H1 (cell line): ENCODE measurements around the gene C16orf46. TPM values are rescaled to one million over a fixed set of nuclear protein-coding genes. Genes with fewer than 3 reads are reported as not detected.

Experiments used
- CTCF ChIA-PET: fragments of 300-600 bp; sonication (Branson Sonifier 250); formaldehyde crosslinking; loops from one replicate; lab custom pipeline; 2021; ENCODE audit not compliant: partially characterized antibody; lab: Charles Lee
- POLR2A ChIA-PET: fragments of 300-600 bp; sonication (Branson Sonifier 250); formaldehyde crosslinking; loops from one replicate; lab custom pipeline; 2021; ENCODE audit warnings: inconsistent platforms; ENCODE audit not compliant: partially characterized antibody; lab: Charles Lee
- DNase-seq, 2 experiments: peaks; one replicate each; pipeline versions ENCODE4 v3.0.0 to v3.0.0-alpha.2; 2010 to 2022; ENCODE audit warnings: low spot score in 2 of 2, low read depth in 1 of 2, mixed read lengths in 1 of 2
- FAIRE-seq: peaks from 2 replicates; lab custom pipeline; 2011; peaks lifted over from hg19 to GRCh38; lab: Jason Lieb, UNC
- H2AFZ ChIP-seq: 2 replicates; pipeline ENCODE4 v1.8.1; 2012; ENCODE audit warnings: low read length, inconsistent platforms
- H2AK5ac ChIP-seq: 2 replicates; pipeline ENCODE4 v1.6.1; 2013; ENCODE audit warnings: low read depth, low read length
- H2BK120ac ChIP-seq: replicated peaks from 2 replicates; pipeline ENCODE3; 2013; ENCODE audit warnings: low read depth, low read length, inconsistent platforms
- H2BK12ac ChIP-seq: 2 replicates; pipeline ENCODE4 v1.6.1; 2013; ENCODE audit warnings: low read depth, low read length
- H2BK15ac ChIP-seq: 2 replicates; pipeline ENCODE4 v1.6.1; 2013; ENCODE audit warnings: low read length
- H2BK20ac ChIP-seq: 2 replicates; pipeline ENCODE4 v1.6.1; 2013; ENCODE audit warnings: low read length
- H2BK5ac ChIP-seq: 2 replicates; pipeline ENCODE4 v1.6.1; 2013; ENCODE audit warnings: low read depth, low read length
- H3K14ac ChIP-seq: 2 replicates; pipeline ENCODE4 v1.6.1; 2013; ENCODE audit warnings: inconsistent platforms; ENCODE audit not compliant: insufficient read length
- H3K18ac ChIP-seq: 2 replicates; pipeline ENCODE4 v1.6.1; 2013; ENCODE audit warnings: low read length; ENCODE audit errors: extremely low read depth
- H3K23ac ChIP-seq: 2 replicates; pipeline ENCODE4 v1.6.1; 2013; ENCODE audit warnings: inconsistent platforms; ENCODE audit not compliant: insufficient read length
- H3K23me2 ChIP-seq: 2 replicates; pipeline ENCODE4 v1.6.1; 2013; ENCODE audit warnings: low read depth, low read length
- H3K27ac ChIP-seq: 2 replicates; pipeline ENCODE4 v1.6.1; 2011; ENCODE audit warnings: low read depth, low read length, inconsistent platforms
- H3K27me3 ChIP-seq, 4 experiments: replicated peaks in 1 of 4; 1 replicate in 1 of 4; 2 replicates in 3 of 4; pipeline versions ENCODE4 v1.6.1 to v1.8.1; 2011 to 2013; ENCODE audit warnings: low read length in 3 of 4, mild to moderate bottlenecking in 3 of 4, inconsistent platforms in 2 of 4, mixed read lengths in 2 of 4, moderate library complexity in 1 of 4; ENCODE audit not compliant: control insufficient read depth in 3 of 4, insufficient read depth in 3 of 4; ENCODE audit errors: extremely low read depth in 1 of 4
- H3K36me3 ChIP-seq, 4 experiments: 2 replicates each; pipeline versions ENCODE4 v1.6.1 to v1.8.1; 2011 to 2013; ENCODE audit warnings: mild to moderate bottlenecking in 4 of 4, low read length in 3 of 4, moderate library complexity in 2 of 4, control low read depth in 1 of 4, inconsistent platforms in 1 of 4; ENCODE audit not compliant: insufficient read depth in 4 of 4, control insufficient read depth in 2 of 4
- H3K4ac ChIP-seq: replicated peaks from 2 replicates; pipeline ENCODE3; 2013; ENCODE audit warnings: low read length, low read depth, mixed read lengths, inconsistent platforms; ENCODE audit not compliant: insufficient read length
- H3K4me1 ChIP-seq, 4 experiments: replicated peaks in 1 of 4; 1 replicate in 1 of 4; 2 replicates in 3 of 4; pipeline versions ENCODE4 v1.6.1 to v1.8.1; 2011 to 2013; ENCODE audit warnings: low read length in 3 of 4, inconsistent platforms in 2 of 4, mixed read lengths in 1 of 4; ENCODE audit not compliant: insufficient read depth in 4 of 4, control insufficient read depth in 3 of 4
- H3K4me2 ChIP-seq, 2 experiments: 2 replicates each; pipeline versions ENCODE4 v1.6.1 to v1.8.1; 2011 to 2013; ENCODE audit warnings: low read depth in 2 of 2, low read length in 2 of 2, control low read depth in 1 of 2, inconsistent platforms in 1 of 2, mild to moderate bottlenecking in 1 of 2; ENCODE audit not compliant: insufficient read depth in 1 of 2
- H3K4me3 ChIP-seq, 4 experiments: fragments of 200-600, 300-600 bp in 1 of 4; sonication (generic), shearing (Covaris generic), sonication (Bioruptor Twin) in 1 of 4; 2 replicates each; pipeline versions ENCODE4 v1.5.1 to v1.8.1; 2011 to 2016; ENCODE audit warnings: low read length in 4 of 4, low read depth in 3 of 4, control low read depth in 2 of 4, inconsistent platforms in 2 of 4, mild to moderate bottlenecking in 2 of 4, mixed read lengths in 1 of 4, moderate library complexity in 1 of 4; ENCODE audit not compliant: insufficient read depth in 2 of 4; ENCODE audit errors: extremely low read depth in 1 of 4
- H3K56ac ChIP-seq: replicated peaks from 2 replicates; pipeline ENCODE3; 2013; ENCODE audit warnings: low read depth, mild to moderate bottlenecking, mixed read lengths, low read length, inconsistent platforms; ENCODE audit not compliant: insufficient read length
- H3K79me1 ChIP-seq: 2 replicates; pipeline ENCODE4 v1.6.1; 2013; ENCODE audit warnings: low read depth, low read length, control low read depth
- H3K79me2 ChIP-seq, 2 experiments: 2 replicates each; pipeline versions ENCODE4 v1.6.1 to v1.8.1; 2012 to 2013; ENCODE audit warnings: low read length in 2 of 2, mild to moderate bottlenecking in 2 of 2, inconsistent platforms in 1 of 2; ENCODE audit not compliant: insufficient read depth in 2 of 2, control insufficient read depth in 1 of 2
- H3K9ac ChIP-seq, 4 experiments: replicated peaks in 1 of 4; 1 replicate in 1 of 4; 2 replicates in 3 of 4; pipeline versions ENCODE4 v1.6.1 to v1.8.1; 2011 to 2013; ENCODE audit warnings: low read depth in 3 of 4, low read length in 3 of 4, control low read depth in 2 of 4, mild to moderate bottlenecking in 2 of 4, moderate library complexity in 2 of 4, inconsistent platforms in 1 of 4; ENCODE audit errors: extremely low read depth in 1 of 4
- H3K9me3 ChIP-seq, 2 experiments: 2 replicates each; pipeline versions ENCODE4 v1.6.1 to v1.8.1; 2012 to 2013; ENCODE audit warnings: mild to moderate bottlenecking in 2 of 2, moderate library complexity in 2 of 2, control low read depth in 1 of 2, inconsistent platforms in 1 of 2, low read depth in 1 of 2, low read length in 1 of 2, mixed read lengths in 1 of 2; ENCODE audit not compliant: insufficient read depth in 2 of 2
- H4K20me1 ChIP-seq, 2 experiments: replicated peaks in 1 of 2; 2 replicates each; pipeline versions ENCODE3 to v1.8.1; 2011 to 2013; ENCODE audit warnings: inconsistent platforms in 2 of 2, low read length in 2 of 2, mild to moderate bottlenecking in 1 of 2; ENCODE audit not compliant: insufficient read depth in 2 of 2, control insufficient read depth in 1 of 2
- H4K5ac ChIP-seq: 2 replicates; pipeline ENCODE4 v1.6.1; 2013; ENCODE audit warnings: low read length, low read depth, mixed read lengths, inconsistent platforms; ENCODE audit not compliant: insufficient read length
- H4K8ac ChIP-seq: 2 replicates; pipeline ENCODE4 v1.8.0; 2013; ENCODE audit warnings: mild to moderate bottlenecking, moderate library complexity, low read length, inconsistent platforms; ENCODE audit not compliant: insufficient read depth; ENCODE audit errors: extremely low read depth
- H4K91ac ChIP-seq: replicated peaks from 2 replicates; pipeline ENCODE3; 2013; ENCODE audit warnings: low read length, mixed read lengths, inconsistent platforms; ENCODE audit not compliant: insufficient read length
- ASH2L ChIP-seq: fragments of 200-600, 300-600 bp; sonication (generic); IDR thresholded peaks from one replicate; pipeline ENCODE4 v1.7.1; 2017; ENCODE audit warnings: low read length
- BACH1 ChIP-seq: IDR thresholded peaks from 2 replicates; pipeline ENCODE4 v1.6.1; 2012; ENCODE audit warnings: low read length, improper control_type of control experiment
- GTF2F1 ChIP-seq: IDR thresholded peaks from 2 replicates; pipeline ENCODE4 v1.6.1; 2012; ENCODE audit warnings: low read depth, low read length, improper control_type of control experiment, borderline replicate concordance
- JUND ChIP-seq: IDR thresholded peaks from 2 replicates; pipeline ENCODE4 v1.6.1; 2011; ENCODE audit warnings: mild to moderate bottlenecking, improper control_type of control experiment, low read length
- MAFK ChIP-seq: IDR thresholded peaks from 2 replicates; pipeline ENCODE4 v1.6.1; 2012; ENCODE audit warnings: low read depth, mild to moderate bottlenecking, improper control_type of control experiment, low read length
- PHF8 ChIP-seq: fragments of 200-600 bp; sonication (generic); conservative IDR thresholded peaks from 2 replicates; pipeline ENCODE4 v1.7.1; 2012; ENCODE audit warnings: low read depth, mild to moderate bottlenecking, inconsistent platforms, low read length, moderate library complexity
- SUZ12 ChIP-seq: fragments of 200-600 bp; sonication (generic); IDR thresholded peaks from 2 replicates; pipeline ENCODE4 v1.6.1; 2012; ENCODE audit warnings: mild to moderate bottlenecking, inconsistent platforms, low read length, moderate library complexity, mixed read lengths
- WGBS, 2 experiments: shearing (Covaris generic) in 1 of 2; methylation state at CpG; one replicate each; pipeline versions ENCODE4 v1.1.6 to v1.1.7; 2013 to 2015; ENCODE audit warnings: low lambda C conversion rate in 2 of 2, mixed read lengths in 2 of 2, inconsistent platforms in 1 of 2, low coverage in 1 of 2, missing lambda C conversion rate in 1 of 2; ENCODE audit not compliant: insufficient replicate concordance in 2 of 2, insufficient coverage in 1 of 2, insufficient read length in 1 of 2; ENCODE audit errors: extremely low coverage in 1 of 2, missing lambda C conversion rate in 1 of 2; 5-methylcytosine and 5-hydroxymethylcytosine counted together
- long read RNA-seq, 2 experiments: library from RNA in 1 of 2; library from capped mRNA in 1 of 2; stranded (forward); transcript quantifications; one replicate each; pipeline ENCODE4 v2.0.0, GENCODE V29; 2021; ENCODE audit warnings: inconsistent platforms in 1 of 2
- polyA minus RNA-seq, 3 experiments: library from RNA; depleted of rRNA, polyadenylated mRNA; stranded (reverse); fragments of >200 nt; gene quantifications; 1 replicate in 2 of 3; 2 replicates in 1 of 3; pipeline ENCODE4 v1.2.3, GENCODE V29; 2011
- polyA plus RNA-seq, 7 experiments: library from polyadenylated mRNA; depleted of rRNA in 3 of 7; stranded (reverse) in 5 of 7; unstranded in 2 of 7; fragments of >200 nt in 5 of 7; fragments of 200-250 nt in 2 of 7; gene quantifications; 1 replicate in 5 of 7; 2 replicates in 1 of 7; 4 replicates in 1 of 7; pipeline versions ENCODE4 v1.2.1 to v1.2.3, GENCODE V29; 2011 to 2013; ENCODE audit warnings: missing spikeins in 2 of 7, mixed read lengths in 2 of 7
- total RNA-seq: library from RNA; stranded (reverse); fragmentation: NEBNext Ultra II Directional; extraction: Animal tissue kit (Norgen Biotek cat#: 25700); gene quantifications from 2 replicates; pipeline ENCODE4 v1.2.1, GENCODE V29; 2021

Gene C16orf46, protein sequence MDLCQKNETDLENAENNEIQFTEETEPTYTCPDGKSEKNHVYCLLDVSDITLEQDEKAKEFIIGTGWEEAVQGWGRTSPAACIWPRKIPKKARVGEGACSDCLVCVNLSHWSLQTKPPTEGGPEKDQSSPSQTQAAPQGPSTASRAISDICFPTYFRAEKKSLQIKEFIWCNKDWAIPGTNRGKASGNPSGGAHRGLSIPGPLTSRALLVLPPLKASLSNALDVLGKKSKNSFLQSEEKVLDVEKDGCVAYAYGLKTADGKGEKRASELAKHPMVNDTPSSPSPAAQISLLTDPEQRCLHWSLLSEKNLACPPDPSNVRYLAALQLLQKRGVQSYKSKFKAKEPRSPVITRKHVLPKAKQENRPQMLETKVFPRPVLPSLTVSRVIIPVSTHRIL
- total RNA-seq (0.60 and 1.1 TPM in 2 replicates), polyA plus RNA-seq (2011; rRNA removed) (0.48 and 0.52 TPM in 2 replicates), polyA minus RNA-seq (2011; rRNA and poly(A)+ RNA removed) (0.83 TPM in 1 of 2 replicates, not detected in the other)
- 0.65 TPM for polyA plus RNA-seq (2011; cell fraction: cytosol; rRNA removed)
- 1.3 TPM for polyA plus RNA-seq (2011; cell fraction: nucleus; rRNA removed)
- 0.13 to 0.62 TPM (median 0.33 TPM) in 4 replicates for polyA plus RNA-seq (2012, experiment 1 of 2)
- 0.96 TPM for polyA plus RNA-seq (2012, experiment 2 of 2)
- polyA plus RNA-seq (2013, experiment 1 of 2): 1.1 TPM
- 0.70 TPM for polyA plus RNA-seq (2013, experiment 2 of 2)
- 2.7 TPM for polyA minus RNA-seq (2011; cell fraction: cytosol; rRNA and poly(A)+ RNA removed)
- polyA minus RNA-seq (2011; cell fraction: nucleus; rRNA and poly(A)+ RNA removed): not detected
- long read RNA-seq, experiment 1, partial matches to known transcripts: 0 of 1 reads
- long read RNA-seq, experiment 1, other reads (novel, unspliced or antisense): 1 of 1 reads
- long read RNA-seq, experiment 2: 0 reads

DNA sequence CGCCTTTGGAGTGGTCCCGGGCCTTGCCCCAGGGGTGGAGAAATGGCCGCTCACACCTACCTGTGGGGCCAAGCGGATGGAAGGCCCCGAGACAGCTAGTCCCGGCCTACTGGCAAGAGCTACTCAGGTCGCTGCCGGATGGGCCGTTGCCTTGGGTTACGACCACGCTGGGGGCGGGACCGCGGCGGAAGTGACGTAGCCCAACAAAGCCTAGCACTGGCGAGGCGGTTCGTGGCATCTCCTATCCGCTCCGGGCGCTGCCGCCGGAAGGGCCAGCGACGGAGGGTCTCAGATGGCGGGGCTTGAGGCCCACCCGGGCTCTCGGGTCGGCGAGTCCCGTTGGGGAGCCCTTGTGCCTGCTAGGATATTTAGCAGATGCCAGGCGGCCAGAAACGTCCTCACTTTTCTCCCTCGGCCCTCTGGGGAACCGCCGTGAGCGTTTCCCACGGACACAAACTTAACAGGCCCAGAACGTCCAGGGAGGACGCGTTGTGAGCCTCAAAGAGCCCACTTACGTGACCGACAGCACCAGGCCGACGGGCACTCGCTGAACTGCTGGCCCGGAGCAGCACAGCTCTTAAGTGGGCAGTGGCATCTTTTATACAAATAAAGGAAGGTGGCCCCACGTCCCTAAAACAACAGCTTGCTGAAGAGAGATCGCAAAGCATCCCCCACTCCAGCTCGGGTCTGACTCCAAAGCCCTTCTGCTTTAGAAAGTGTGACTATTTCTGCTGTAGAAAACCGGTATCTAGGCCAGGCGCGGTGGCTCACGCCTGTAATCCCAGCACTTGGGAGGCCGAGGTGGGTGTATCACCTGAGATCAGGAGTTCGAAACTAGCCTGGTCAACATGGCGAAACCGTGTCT, at the start of gene C16orf46:
TSS of gene C16orf46 (minus strand) at position 163 of the 865 bp plus-strand sequence. CDS start 13,283 bp downstream, outside the sequence.
- H3K4me3 ChIP-seq: peak within 1 kb of the TSS; percentile 64 to 90 (median 80)
- WGBS, 2 experiments: 14% methylated on average over 57 of the region's 59 CpGs; no CpG with 5 or more reads in 1 of the 2 experiments
- H3K27me3 ChIP-seq: no peaks in the 10 kb centered on the region
- no peak within 1 kb of the TSS for H2BK12ac ChIP-seq
- DNase-seq (peak; percentile 90 to 100), FAIRE-seq (no peak)
- POLR2A ChIA-PET: interaction anchor here (0.9 to 4.1 kb wide), 15 partner anchors 7 to 237 kb away, joined by 3 to 35 read pairs (median 5); partner anchors contain the start of genes ATMIN, CENPN, CMC2 and GAN
- no peaks in the 10 kb centered on the region for H3K79me2 ChIP-seq
- peaks cover 0 to 2% (median 0%) of the 10 kb centered on the region in 4 experiments; a peak in 3 of 7 replicates for H3K4me1 ChIP-seq
- CTCF ChIA-PET: interaction anchor here (0.6 to 1.9 kb wide), 8 partner anchors 10 to 72 kb away, joined by 3 to 6 read pairs (median 3); partner anchors contain the start of gene ATMIN
- H2BK5ac ChIP-seq: peak within 1 kb of the TSS; percentile 93
- no peak within 1 kb of the TSS for H2BK120ac ChIP-seq
- peak within 1 kb of the TSS; percentile 84 for H3K27ac ChIP-seq
- H3K4ac ChIP-seq: peak within 1 kb of the TSS; percentile 97
- peak within 1 kb of the TSS; percentile 39 to 90 (median 78) for H3K9ac ChIP-seq
- H2BK15ac ChIP-seq: no peak within 1 kb of the TSS
- no peaks in the 10 kb centered on the region for H4K20me1 ChIP-seq
- peak within 1 kb of the TSS; percentile 93 for H2AFZ ChIP-seq
- peak within 1 kb of the TSS; percentile 77 to 84 for H3K4me2 ChIP-seq
- no peak within 1 kb of the TSS for H3K14ac ChIP-seq
- peaks cover 0 to 4% (median 0%) of the 10 kb centered on the region in 4 experiments; a peak in 1 of 8 replicates for H3K36me3 ChIP-seq
- H3K79me1 ChIP-seq: no peaks in the 10 kb centered on the region
- peak within 1 kb of the TSS; percentile 76 for H4K5ac ChIP-seq
- H3K56ac ChIP-seq: peak within 1 kb of the TSS; percentile 73
- no peak within 1 kb of the TSS for H2AK5ac ChIP-seq
- H3K23me2 ChIP-seq: peaks cover 6% of the 10 kb centered on the region; the same call in 1 of the 2 replicates
- no peak within 1 kb of the TSS for H2BK20ac ChIP-seq
- H4K8ac ChIP-seq: peak within 1 kb of the TSS; percentile 90
- no peaks in the 10 kb centered on the region for H3K9me3 ChIP-seq
- peak within 1 kb of the TSS; percentile 78 for H3K18ac ChIP-seq
- no peak within 1 kb of the TSS for H3K23ac ChIP-seq
- peak within 1 kb of the TSS; percentile 65 for H4K91ac ChIP-seq
- TF ChIP-seq BACH1: no peak
- no peak for TF ChIP-seq MAFK
- TF ChIP-seq SUZ12: no peak
- TF ChIP-seq ASH2L: peak; percentile 93
- TF ChIP-seq GTF2F1: no peak
- TF ChIP-seq PHF8: peak; percentile 93
- TF ChIP-seq JUND: no peak
